GM10266 (cell line): ENCODE data around the gene ITPR1.

Experiments used
- DNase-seq: peaks from one replicate; pipeline ENCODE4 v3.0.0; 2012; ENCODE audit errors: extremely low spot score
- TF ChIP-seq, protein P1 (sequence below): IDR thresholded peaks from 2 replicates; pipeline ENCODE4 v1.5.1; 2012; ENCODE audit warnings: mild to moderate bottlenecking, low read depth; ENCODE audit not compliant: control insufficient read depth, insufficient read depth; ENCODE audit errors: missing control alignments

ITPR1 gene

DNA sequence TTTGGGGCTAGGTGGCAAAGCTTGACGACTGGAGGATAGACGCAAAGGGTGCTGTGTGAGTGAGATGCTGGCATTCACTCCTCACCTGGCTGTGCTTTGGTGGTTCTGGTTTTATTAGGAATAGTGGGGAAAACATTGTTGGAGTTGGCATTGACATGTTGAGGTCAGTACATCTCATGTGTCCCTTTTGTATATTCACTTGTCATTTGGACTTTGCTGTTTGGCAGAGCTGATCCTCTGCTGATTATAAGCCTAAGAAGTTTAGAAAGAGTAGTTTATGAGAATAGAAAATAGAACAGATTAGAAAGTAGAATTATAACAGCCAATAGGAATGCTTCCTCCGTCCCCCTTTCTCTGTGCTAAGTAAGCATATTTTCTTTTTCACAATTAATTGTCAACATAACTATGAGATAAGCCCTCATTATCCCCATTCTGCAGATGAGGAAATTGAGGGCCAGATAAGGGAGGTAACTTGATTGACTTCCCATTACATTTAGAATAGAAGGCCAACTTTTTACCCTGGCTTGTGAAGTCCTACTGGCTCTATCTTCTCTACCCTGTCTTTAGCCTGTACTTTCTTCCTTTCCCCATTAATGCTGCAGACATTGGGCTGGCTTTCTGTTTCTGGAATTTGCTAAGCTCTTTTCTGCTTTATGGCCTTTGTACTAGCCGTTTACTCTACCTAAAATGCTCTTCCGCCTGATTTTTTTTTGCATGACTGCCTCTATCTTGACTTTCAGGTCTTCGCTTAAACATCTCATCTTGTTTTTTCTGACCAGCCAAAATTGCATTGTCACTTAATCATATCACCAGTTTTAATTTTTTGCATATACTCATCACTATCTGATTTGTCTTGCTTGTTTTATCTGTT, 12.8 kb downstream of the ITPR1 start:
- TF ChIP-seq, protein P1, sequence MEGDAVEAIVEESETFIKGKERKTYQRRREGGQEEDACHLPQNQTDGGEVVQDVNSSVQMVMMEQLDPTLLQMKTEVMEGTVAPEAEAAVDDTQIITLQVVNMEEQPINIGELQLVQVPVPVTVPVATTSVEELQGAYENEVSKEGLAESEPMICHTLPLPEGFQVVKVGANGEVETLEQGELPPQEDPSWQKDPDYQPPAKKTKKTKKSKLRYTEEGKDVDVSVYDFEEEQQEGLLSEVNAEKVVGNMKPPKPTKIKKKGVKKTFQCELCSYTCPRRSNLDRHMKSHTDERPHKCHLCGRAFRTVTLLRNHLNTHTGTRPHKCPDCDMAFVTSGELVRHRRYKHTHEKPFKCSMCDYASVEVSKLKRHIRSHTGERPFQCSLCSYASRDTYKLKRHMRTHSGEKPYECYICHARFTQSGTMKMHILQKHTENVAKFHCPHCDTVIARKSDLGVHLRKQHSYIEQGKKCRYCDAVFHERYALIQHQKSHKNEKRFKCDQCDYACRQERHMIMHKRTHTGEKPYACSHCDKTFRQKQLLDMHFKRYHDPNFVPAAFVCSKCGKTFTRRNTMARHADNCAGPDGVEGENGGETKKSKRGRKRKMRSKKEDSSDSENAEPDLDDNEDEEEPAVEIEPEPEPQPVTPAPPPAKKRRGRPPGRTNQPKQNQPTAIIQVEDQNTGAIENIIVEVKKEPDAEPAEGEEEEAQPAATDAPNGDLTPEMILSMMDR: no peak
- DNase-seq: no peak

DNA sequence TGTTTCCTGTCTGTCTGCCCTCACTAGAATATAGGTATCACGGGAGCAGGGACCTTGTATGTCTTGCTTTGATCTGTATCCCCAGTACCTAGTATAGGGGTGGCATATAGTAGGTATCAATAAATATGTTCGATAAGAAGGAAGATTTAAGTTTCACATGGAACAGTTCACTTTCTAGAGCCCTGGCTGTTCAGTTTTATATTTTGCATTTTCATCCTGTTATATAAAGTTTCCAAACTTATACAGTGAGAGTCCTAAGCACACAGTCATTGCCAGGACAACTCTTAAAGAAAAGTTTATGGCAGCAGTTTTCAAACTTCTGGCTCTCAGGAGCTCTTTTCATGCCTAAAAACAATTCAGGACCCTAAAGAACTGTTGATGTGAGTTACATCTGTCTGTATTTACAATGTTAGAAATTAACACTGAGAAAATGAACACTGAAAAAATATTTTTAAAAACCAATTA, 13.4 kb downstream of the ITPR1 start:
- TF ChIP-seq, protein P1: no peak
- no peak for DNase-seq

DNA sequence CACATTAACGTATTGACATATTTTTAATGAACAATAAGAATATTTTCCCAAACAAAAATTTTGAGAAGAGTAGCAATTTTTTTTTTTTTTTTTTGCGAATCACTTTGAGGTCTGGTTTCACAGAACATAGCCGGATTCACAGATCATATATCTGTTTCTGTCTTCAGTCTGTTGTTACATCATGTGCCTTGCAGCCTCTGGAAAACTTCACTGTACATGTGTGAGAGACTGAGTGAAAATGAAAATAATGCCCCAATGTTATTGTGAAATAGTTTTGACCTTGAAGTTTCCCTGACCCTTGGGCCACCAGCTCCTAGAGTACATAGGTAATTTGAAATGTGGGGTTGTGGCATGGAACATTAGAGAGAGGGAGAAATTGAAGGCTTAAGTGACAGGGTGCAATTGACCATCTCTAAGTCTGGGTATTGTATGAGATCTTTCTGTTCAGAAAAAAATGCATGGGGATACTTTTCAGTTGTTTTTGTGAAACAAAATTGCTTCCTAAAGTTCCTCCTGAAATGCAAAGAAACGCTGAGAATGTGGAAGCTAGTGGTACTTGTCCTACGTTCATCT, 14.0 kb downstream of the ITPR1 start:
- TF ChIP-seq, protein P1: no peak
- no peak for DNase-seq

DNA sequence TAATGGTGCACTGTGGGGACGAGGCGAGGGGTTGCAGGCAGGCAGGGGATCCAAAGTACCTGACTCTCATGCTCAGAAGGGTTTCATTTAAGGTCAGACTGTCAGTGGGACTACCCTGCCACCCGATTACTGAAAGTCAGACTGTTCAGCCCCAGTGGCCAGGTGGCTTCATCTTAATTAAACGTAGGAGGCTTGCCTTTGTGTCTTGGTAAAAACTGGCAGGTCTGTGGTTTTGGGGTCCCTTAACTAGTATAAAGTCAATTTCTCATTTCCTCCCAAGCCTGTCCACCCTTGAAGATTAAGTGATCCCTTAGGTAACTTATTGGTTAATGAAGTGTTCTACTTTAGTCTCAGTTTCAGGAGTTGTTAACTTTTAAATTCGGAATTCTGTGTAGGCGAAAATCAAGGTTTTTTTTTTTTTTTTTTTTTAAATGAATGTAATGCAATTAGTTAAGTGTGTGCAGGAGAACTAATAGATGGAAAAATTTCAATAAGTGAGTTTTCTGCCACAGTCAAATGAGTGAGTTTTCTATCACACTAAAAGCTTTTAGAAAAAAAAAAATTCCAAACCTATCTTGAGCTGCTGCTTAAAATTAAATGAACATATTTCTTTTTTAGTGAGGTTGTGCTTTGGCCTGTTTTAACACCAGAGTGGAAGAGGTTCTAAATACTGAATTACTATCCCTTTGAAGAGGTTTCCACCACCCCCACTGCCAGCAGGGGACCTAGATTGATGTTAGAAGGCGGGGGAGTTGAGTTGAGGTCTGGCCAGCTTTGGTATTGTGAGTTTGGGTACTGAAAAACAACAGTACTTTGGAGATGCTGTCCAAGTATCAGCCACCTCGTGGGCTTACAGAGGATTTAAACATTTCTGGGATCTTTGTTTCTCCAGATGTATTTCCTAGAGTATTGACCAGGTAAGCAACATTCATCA, 15.2 kb downstream of the ITPR1 start:
- TF ChIP-seq, protein P1: no peak
- DNase-seq: no peak

DNA sequence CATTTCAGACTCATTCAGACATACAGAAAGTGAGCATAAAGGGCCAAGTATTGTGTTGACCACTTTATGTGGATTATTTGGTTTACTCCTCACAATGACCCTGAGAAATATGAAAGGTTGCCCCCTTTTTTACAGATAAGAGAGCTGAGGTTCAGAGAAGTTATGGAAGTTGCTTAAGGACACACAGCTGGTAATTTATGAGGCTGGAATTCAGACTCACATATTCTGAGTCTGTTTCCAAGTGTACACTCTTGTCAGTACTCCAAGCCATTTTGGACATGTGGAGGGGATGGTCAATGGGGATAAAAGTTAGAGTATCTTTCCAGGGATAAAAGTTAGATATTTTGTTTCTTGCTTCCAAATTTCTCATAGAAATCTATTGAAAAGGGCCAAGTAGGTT, 15.9 kb downstream of the ITPR1 start:
- TF ChIP-seq, protein P1: no peak
- DNase-seq: no peak

DNA sequence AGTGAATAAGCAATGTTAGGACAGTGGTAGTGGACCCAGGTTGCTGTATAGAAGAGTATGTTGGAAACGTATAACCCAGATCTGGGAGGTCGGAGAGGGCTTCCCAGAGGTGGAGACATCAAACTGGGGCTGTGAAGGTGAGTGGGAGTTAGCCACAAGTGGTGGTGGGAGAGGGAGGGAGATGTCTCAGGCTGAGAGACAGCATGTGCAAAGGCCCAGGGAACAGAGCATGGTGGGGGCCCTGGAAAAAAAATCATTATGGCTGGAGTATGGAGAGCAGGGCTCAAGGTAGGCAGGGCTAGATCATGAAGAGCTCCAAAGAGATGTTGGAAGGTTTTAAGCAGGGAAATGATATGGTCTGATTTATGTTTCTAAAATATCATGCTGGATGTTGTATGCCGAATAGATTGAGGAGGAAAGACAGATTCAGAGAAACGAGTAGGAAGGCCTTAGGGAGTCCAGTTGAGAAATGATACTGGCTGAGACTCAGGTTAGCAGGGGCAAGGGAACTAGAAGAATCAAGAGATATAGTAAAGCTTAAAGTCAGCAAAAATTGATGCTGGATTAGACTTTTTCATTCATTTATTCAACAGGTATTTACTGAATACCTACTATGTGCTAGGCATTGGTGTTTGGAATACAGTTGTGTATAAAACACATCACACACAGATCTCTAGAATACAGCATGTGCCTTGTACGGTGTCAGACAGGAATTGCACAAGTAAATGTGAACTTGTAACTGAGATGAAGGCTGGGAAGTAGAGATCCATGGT, 17.0 kb downstream of the ITPR1 start:
- no peak for DNase-seq
- TF ChIP-seq, protein P1: no peak
